Measurements from ENCODE around the gene ENPP3. TPM values are rescaled to one million over a fixed set of nuclear protein-coding genes. Genes with fewer than 3 reads are reported as not detected.

ENPP3 gene
- total RNA-seq, 2 experiments from 2014 or later: 0.22 to 0.34 TPM

- peaks cover 21% of the 10 kb centered on the region for H3K27me3 Mint-ChIP-seq
- TF ChIP-seq CTCF (IDR thresholded peaks at IDR 0.05): no peak
- no peak overlapping the region for H3K4me3 ChIP-seq (ENCODE audit: low read length)
- DNase-seq (no peak), ATAC-seq (ENCODE audit: poor library complexity) (no peak)
- H3K9me3 ChIP-seq (ENCODE audit: control insufficient read depth in 1 of 2, insufficient read depth in 1 of 2, low read length in 2 of 2): no peaks in the 10 kb centered on the region
- no peaks in the 10 kb centered on the region for H3K36me3 ChIP-seq (ENCODE audit: insufficient read depth, low read length)
- H3K27me3 ChIP-seq (ENCODE audit: control insufficient read depth in 1 of 2, insufficient read depth in 2 of 2, low read length in 2 of 2): peaks cover 0 to 4% of the 10 kb centered on the region in 2 experiments
- H3K27ac Mint-ChIP-seq: no peak overlapping the region
- intact Hi-C loops (cut with DNase I, micrococcal nuclease): loop anchor here in 1 of 2 experiments (2.0 kb wide), 1 partner anchor 129 kb away; no protein-coding TSS in a partner anchor
- no peaks in the 10 kb centered on the region for H3K9me3 Mint-ChIP-seq
- H3K4me1 Mint-ChIP-seq (ENCODE audit: low read depth): no peaks in the 10 kb centered on the region
- no peak overlapping the region for H3K4me3 Mint-ChIP-seq
- CTCF ChIA-PET: no interaction called here
- H3K36me3 Mint-ChIP-seq (ENCODE audit: low read depth): no peaks in the 10 kb centered on the region
- no peak overlapping the region for H3K27ac ChIP-seq (ENCODE audit: low read depth in 1 of 2, low read length in 2 of 2)
- H3K4me1 ChIP-seq (ENCODE audit: insufficient read depth, low read length): no peaks in the 10 kb centered on the region
- POLR2A ChIA-PET: no interaction called here
Observed at GRCh38 chr6:131781687-131782086, 144.6 kb downstream of the ENPP3 start.

GRCh38 chr6:131782764-131783163, 145.7 kb downstream of the ENPP3 start:
- Histone ChIP-seq H3K36me3 (ENCODE audit: insufficient read depth, low read length) (no peaks in the 10 kb centered on the region), H3K9me3 (ENCODE audit: control insufficient read depth in 1 of 2, insufficient read depth in 1 of 2, low read length in 2 of 2) (no peaks in the 10 kb centered on the region), H3K27ac (ENCODE audit: low read depth in 1 of 2, low read length in 2 of 2) (no peak overlapping the region), H3K4me1 (ENCODE audit: insufficient read depth, low read length) (no peaks in the 10 kb centered on the region), H3K27me3 (ENCODE audit: control insufficient read depth in 1 of 2, insufficient read depth in 2 of 2, low read length in 2 of 2) (no peaks in the 10 kb centered on the region), H3K4me3 (ENCODE audit: low read length) (no peak overlapping the region)
- intact Hi-C loops (cut with DNase I, micrococcal nuclease): loop anchor here in 1 of 2 experiments (2.0 kb wide), 1 partner anchor 128 kb away; no protein-coding TSS in a partner anchor
- no peak for ATAC-seq (ENCODE audit: poor library complexity)
- peak in 1 of 14 experiments; percentile 11 for DNase-seq
- Mint-ChIP-seq H3K27ac (no peak overlapping the region), H3K4me1 (ENCODE audit: low read depth) (no peaks in the 10 kb centered on the region), H3K27me3 (peaks cover 21% of the 10 kb centered on the region), H3K36me3 (ENCODE audit: low read depth) (no peaks in the 10 kb centered on the region), H3K4me3 (no peak overlapping the region), H3K9me3 (no peaks in the 10 kb centered on the region)
- ChIA-PET CTCF (no interaction called here), POLR2A (no interaction called here)
- TF ChIP-seq CTCF (IDR thresholded peaks at IDR 0.05): no peak

- H3K4me3 ChIP-seq (ENCODE audit: low read length): no peak overlapping the region
- Mint-ChIP-seq H3K9me3 (no peaks in the 10 kb centered on the region), H3K27me3 (peaks cover 17% of the 10 kb centered on the region), H3K36me3 (ENCODE audit: low read depth) (no peaks in the 10 kb centered on the region), H3K4me1 (ENCODE audit: low read depth) (no peaks in the 10 kb centered on the region), H3K27ac (no peak overlapping the region), H3K4me3 (no peak overlapping the region)
- ChIA-PET CTCF (no interaction called here), POLR2A (interaction anchor here (0.6 kb wide), 1 partner anchor 10 kb away, joined by 3 read pairs; no protein-coding TSS in a partner anchor)
- H3K27me3 ChIP-seq (ENCODE audit: control insufficient read depth in 1 of 2, insufficient read depth in 2 of 2, low read length in 2 of 2): no peaks in the 10 kb centered on the region
- no peak overlapping the region for H3K27ac ChIP-seq (ENCODE audit: low read depth in 1 of 2, low read length in 2 of 2)
- H3K4me1 ChIP-seq (ENCODE audit: insufficient read depth, low read length): no peaks in the 10 kb centered on the region
- DNase-seq (no peak), ATAC-seq (ENCODE audit: poor library complexity) (no peak)
- no peaks in the 10 kb centered on the region for H3K9me3 ChIP-seq (ENCODE audit: control insufficient read depth in 1 of 2, insufficient read depth in 1 of 2, low read length in 2 of 2)
- intact Hi-C loops (cut with DNase I, micrococcal nuclease): no loop called here
- no peak for TF ChIP-seq CTCF (IDR thresholded peaks at IDR 0.05)
- H3K36me3 ChIP-seq (ENCODE audit: insufficient read depth, low read length): no peaks in the 10 kb centered on the region
Observed at GRCh38 chr6:131784561-131784960, 147.5 kb downstream of the ENPP3 start.

Data from CD4-positive, alpha-beta T cell (primary cell).